Large intestine (tissue), 3 donors: ENCODE measurements around the gene EHD1. TPM values are rescaled to one million over a fixed set of nuclear protein-coding genes. Genes with fewer than 3 reads are reported as not detected.

Experiments
- DNase-seq, 2 donors: peaks; one replicate each; pipeline versions ENCODE4 v3.0.0 to v3.0.0-alpha.2; 2013
- H3K27ac ChIP-seq: one replicate; pipeline ENCODE4 v1.5.1; 2013; ENCODE audit warnings: low read length
- H3K27me3 ChIP-seq: 2 replicates; pipeline ENCODE4 v1.6.1; 2013; ENCODE audit warnings: low read length; ENCODE audit not compliant: control insufficient read depth, insufficient read depth
- H3K36me3 ChIP-seq: 2 replicates; pipeline ENCODE4 v1.6.1; 2013; ENCODE audit warnings: low read length; ENCODE audit not compliant: control insufficient read depth, insufficient read depth
- H3K4me1 ChIP-seq: one replicate; pipeline ENCODE4 v1.6.1; 2013; ENCODE audit warnings: low read length; ENCODE audit not compliant: control insufficient read depth, insufficient read depth
- H3K4me3 ChIP-seq: one replicate; pipeline ENCODE4 v1.5.1; 2013; ENCODE audit warnings: low read length
- H3K9me3 ChIP-seq: one replicate; pipeline ENCODE4 v1.6.1; 2013; ENCODE audit warnings: mild to moderate bottlenecking, low read depth, low read length, moderate library complexity; ENCODE audit not compliant: control insufficient read depth
- WGBS: methylation state at CpG from one replicate; pipeline ENCODE4 v1.1.5; 2013; ENCODE audit warnings: low lambda C conversion rate; ENCODE audit not compliant: insufficient coverage; 5-methylcytosine and 5-hydroxymethylcytosine counted together
- polyA plus RNA-seq: library from polyadenylated mRNA; unstranded; fragments of 120-200 nt; gene quantifications from one replicate; pipeline ENCODE4 v1.2.1, GENCODE V29; 2013

The EHD1 gene
- polyA plus RNA-seq, 1 donor: 94.8 TPM

DNA sequence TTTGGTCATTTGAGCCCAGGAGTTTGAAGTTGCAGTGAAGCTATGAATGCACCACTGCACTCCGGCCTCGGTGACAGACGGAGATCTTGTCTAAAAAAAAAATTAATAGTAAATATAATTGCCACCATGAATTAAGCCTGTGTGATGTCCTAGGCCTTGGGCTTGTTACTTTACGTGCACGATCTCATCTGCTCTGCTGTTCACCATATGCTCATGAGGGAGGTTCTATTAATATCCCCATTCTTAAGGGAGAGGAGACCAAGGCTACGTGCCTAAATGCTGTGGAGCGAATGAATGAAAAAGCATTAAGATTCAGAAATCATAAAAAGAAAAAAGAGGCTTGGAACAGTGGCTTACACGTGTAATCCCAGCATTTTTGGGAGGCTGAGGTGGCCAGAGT is 41.2 kb upstream of the EHD1 start:
- Histone ChIP-seq H3K4me3 (no peak overlapping the region), H3K36me3 (peaks cover 2% of the 10 kb centered on the region), H3K27me3 (no peaks in the 10 kb centered on the region), H3K27ac (no peak overlapping the region), H3K9me3 (no peaks in the 10 kb centered on the region), H3K4me1 (peaks cover 24% of the 10 kb centered on the region)
- DNase-seq: no peak
- WGBS: 92% methylated on average over 2 of the region's 8 CpGs

- peak overlapping the region; percentile 48 for H3K4me3 ChIP-seq
- H3K36me3 ChIP-seq: peaks cover 18% of the 10 kb centered on the region
- H3K27ac ChIP-seq: peak overlapping the region; percentile 66
- peaks cover 19% of the 10 kb centered on the region for H3K4me1 ChIP-seq
- no peaks in the 10 kb centered on the region for H3K9me3 ChIP-seq
- no peaks in the 10 kb centered on the region for H3K27me3 ChIP-seq
- WGBS: no CpG with 5 or more reads among the region's 4 CpGs
- DNase-seq: peak in 1 of 2 donors; percentile 38
These were observed 39.6 kb upstream of the EHD1 start for GRCh38 chr11:64918017-64918416.

DNA sequence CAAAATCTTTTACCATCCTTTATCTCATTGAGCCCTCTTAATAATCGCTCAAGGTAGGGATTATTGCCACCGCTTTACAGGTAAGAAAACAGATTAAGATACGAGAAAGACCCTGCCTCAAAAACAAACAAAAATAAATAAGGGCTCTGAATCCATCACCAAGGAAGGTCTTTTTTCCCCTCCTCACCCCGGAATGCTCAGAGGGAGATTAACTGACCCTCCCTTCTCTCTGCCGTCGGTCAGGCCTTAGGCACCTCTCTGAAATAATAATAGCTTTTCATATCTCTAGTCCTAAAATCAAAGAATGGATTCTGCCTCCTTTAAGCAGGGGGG is 39.2 kb upstream of the EHD1 start:
- peaks cover 19% of the 10 kb centered on the region for H3K4me1 ChIP-seq
- H3K27ac ChIP-seq: peak overlapping the region; percentile 66
- H3K9me3 ChIP-seq: no peaks in the 10 kb centered on the region
- no peak for DNase-seq
- no peaks in the 10 kb centered on the region for H3K27me3 ChIP-seq
- WGBS: 7% methylated on average over 2 of the region's 6 CpGs
- peaks cover 22% of the 10 kb centered on the region for H3K36me3 ChIP-seq
- H3K4me3 ChIP-seq: peak overlapping the region; percentile 48

GRCh38 chr11:64916775-64917662 is 38.6 kb upstream of the EHD1 start, which contains the start of gene ATG2A:
Gene ATG2A (minus strand): TSS chr11:64917209. CDS start chr11:64917135, 74 bp downstream.
- H3K4me1 ChIP-seq: peaks cover 19% of the 10 kb centered on the region
- WGBS: no CpG with 5 or more reads among the region's 57 CpGs
- H3K36me3 ChIP-seq: peaks cover 26% of the 10 kb centered on the region
- no peaks in the 10 kb centered on the region for H3K9me3 ChIP-seq
- no peaks in the 10 kb centered on the region for H3K27me3 ChIP-seq
- peak; percentile 100 for DNase-seq
- H3K4me3 ChIP-seq: peak within 1 kb of the TSS; percentile 94
- H3K27ac ChIP-seq: peak within 1 kb of the TSS; percentile 78

GRCh38 chr11:64916040-64916774 is 37.8 kb upstream of the EHD1 start:
- DNase-seq: peak; percentile 42 to 63
- no CpG with 5 or more reads among the region's 23 CpGs for WGBS
- peaks cover 34% of the 10 kb centered on the region for H3K36me3 ChIP-seq

DNA sequence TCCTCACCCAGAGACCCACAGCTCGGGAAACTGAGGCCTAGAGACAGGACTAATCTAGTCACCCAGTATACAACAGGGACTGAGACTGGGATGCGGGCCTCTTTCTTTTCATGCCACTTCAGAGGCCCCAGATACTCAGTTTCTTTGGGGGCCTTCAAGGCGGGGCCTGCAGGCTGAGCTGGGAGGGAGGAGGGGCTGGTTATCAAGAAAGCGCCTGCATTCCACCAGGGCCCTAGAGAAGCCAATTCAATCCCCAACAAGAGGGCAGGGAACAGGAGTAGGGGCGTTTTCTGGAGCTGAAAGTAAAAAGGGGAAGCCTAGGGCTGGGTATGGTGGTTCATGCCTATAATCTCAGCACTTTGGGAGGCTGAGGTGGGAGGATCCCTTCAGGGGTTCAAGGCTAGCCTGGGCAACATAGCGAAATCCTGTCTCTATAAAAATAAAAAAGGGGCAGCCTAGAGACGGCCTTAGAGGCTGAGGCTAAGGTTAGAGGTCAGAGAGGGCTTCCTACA is 37.0 kb upstream of the EHD1 start:
- Histone ChIP-seq H3K4me1 (peaks cover 19% of the 10 kb centered on the region), H3K27ac (no peak overlapping the region), H3K36me3 (peaks cover 42% of the 10 kb centered on the region), H3K27me3 (no peaks in the 10 kb centered on the region), H3K4me3 (peak overlapping the region; percentile 94), H3K9me3 (no peaks in the 10 kb centered on the region)
- no CpG with 5 or more reads among the region's 7 CpGs for WGBS
- no peak for DNase-seq

More at GRCh38 chr11:64916040-64916774, 37.8 kb upstream of the EHD1 start:
- Histone ChIP-seq H3K4me3 (peak overlapping the region; percentile 94), H3K27me3 (no peaks in the 10 kb centered on the region), H3K4me1 (peaks cover 19% of the 10 kb centered on the region), H3K27ac (peak overlapping the region; percentile 78), H3K9me3 (no peaks in the 10 kb centered on the region)

GRCh38 chr11:64914123-64914522 is 35.7 kb upstream of the EHD1 start:
- DNase-seq: no peak
- H3K27ac ChIP-seq: no peak overlapping the region
- peaks cover 55% of the 10 kb centered on the region for H3K36me3 ChIP-seq
- H3K27me3 ChIP-seq: no peaks in the 10 kb centered on the region
- no peaks in the 10 kb centered on the region for H3K9me3 ChIP-seq
- H3K4me1 ChIP-seq: peaks cover 19% of the 10 kb centered on the region
- no CpG with 5 or more reads among the region's 17 CpGs for WGBS
- no peak overlapping the region for H3K4me3 ChIP-seq

DNA sequence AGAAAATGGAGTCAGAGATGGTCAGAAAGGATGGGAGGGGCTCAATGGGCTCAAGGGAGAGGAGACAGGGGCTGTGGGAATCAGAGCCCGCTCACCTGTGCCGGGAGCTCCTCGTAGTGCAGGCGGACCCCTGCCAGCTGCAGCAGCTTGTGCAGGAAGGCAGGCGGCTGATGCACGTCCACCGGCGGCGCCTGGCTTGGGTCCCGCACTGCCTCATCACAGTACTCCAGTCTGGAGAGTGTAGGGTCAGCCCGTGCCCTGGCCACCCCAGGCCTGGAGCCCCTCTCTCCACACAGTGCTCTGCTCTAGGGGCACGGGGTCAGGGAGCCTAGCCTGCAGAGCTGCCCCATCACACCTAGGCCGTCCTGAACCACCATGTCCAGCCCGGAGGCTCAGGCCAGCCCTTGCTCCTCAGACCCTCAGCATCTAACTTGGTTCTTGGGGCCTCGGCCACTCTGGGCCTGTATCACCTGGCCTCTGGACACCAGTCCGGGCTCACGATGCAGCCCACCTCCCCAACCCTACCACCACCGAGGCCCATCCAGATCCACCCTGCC is 34.8 kb upstream of the EHD1 start:
- no CpG with 5 or more reads among the region's 18 CpGs for WGBS
- DNase-seq: no peak
- Histone ChIP-seq H3K27me3 (no peaks in the 10 kb centered on the region), H3K36me3 (peaks cover 63% of the 10 kb centered on the region), H3K27ac (no peak overlapping the region), H3K4me1 (peaks cover 19% of the 10 kb centered on the region), H3K9me3 (no peaks in the 10 kb centered on the region), H3K4me3 (no peak overlapping the region)

DNA sequence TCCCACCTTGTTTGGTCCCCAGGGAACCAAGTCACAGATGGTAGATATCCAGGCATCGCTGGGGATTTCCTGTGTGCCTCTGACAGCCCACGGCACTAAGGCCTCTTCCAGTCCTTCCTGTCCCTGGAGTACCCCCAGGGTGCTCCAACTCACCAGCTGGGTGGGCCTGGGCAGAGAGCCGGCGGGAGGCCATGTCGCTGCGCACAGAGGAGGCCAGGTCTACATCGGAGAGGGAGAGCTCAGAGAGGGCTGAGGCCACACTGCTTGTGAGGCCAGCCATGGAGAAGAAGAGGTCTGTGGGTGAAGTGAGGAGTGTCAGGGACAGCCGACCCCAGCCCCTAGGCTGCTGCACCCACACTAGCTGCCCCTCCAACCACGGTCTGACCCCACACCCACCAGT is 33.3 kb upstream of the EHD1 start:
- H3K4me1 ChIP-seq: peaks cover 12% of the 10 kb centered on the region
- H3K9me3 ChIP-seq: no peaks in the 10 kb centered on the region
- WGBS: 100% methylated on average over 1 of the region's 9 CpGs
- H3K36me3 ChIP-seq: peaks cover 75% of the 10 kb centered on the region
- no peak overlapping the region for H3K4me3 ChIP-seq
- no peaks in the 10 kb centered on the region for H3K27me3 ChIP-seq
- no peak overlapping the region for H3K27ac ChIP-seq
- DNase-seq: no peak

DNA sequence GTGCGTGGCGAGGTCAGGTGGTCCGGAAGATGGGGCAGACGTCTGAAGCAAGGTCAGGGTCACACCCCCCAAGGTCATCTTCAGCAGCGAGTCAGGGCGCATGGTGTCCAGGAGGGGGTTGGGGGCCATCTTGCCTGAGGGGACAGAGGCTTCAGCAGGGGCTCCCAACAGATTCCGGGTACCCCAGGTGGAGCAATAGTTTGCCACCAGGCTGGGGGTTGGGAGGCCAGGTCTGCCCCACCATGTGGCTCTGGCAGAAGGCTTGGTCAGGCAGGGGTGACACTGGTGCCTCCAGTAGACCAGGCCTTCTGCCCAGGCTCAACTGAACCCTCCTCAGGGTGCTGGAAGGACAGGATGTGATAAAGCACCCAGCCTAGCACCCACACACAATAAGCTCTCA is 32.7 kb upstream of the EHD1 start:
- peaks cover 81% of the 10 kb centered on the region for H3K36me3 ChIP-seq
- WGBS: no CpG with 5 or more reads among the region's 7 CpGs
- DNase-seq: no peak
- H3K27me3 ChIP-seq: no peaks in the 10 kb centered on the region
- peaks cover 11% of the 10 kb centered on the region for H3K4me1 ChIP-seq
- H3K9me3 ChIP-seq: no peaks in the 10 kb centered on the region
- no peak overlapping the region for H3K27ac ChIP-seq
- H3K4me3 ChIP-seq: no peak overlapping the region
